ENCODE results near the gene NSG1. TPM values are rescaled to one million over a fixed set of nuclear protein-coding genes. Genes with fewer than 3 reads are reported as not detected.
"Not testable (repeated sequence)": the region's sequence is repeated elsewhere in the genome, so short reads cannot be mapped to it uniquely, and the experiment has no call there.

Gene NSG1
- total RNA-seq, 4 donors from 2014 or later = 0.44 to 6.5 (median 3.6) TPM

GRCh38 chr4:4343038-4343437 lies 43.9 kb upstream of the NSG1 start:
- no peak for DNase-seq (ENCODE audit: low spot score in 2 of 2)
- H3K27ac ChIP-seq = no peak overlapping the region
- no peaks in the 10 kb centered on the region for H3K4me1 ChIP-seq
- TF ChIP-seq CTCF (IDR thresholded peaks at IDR 0.05) (no peak), EP300 (IDR thresholded peaks at IDR 0.05) (no peak), POLR2A (IDR thresholded peaks at IDR 0.05) (no peak)
- WGBS, 2 donors = 57 to 61% methylated on average over 5 of the region's 5 CpGs
- H3K9me3 ChIP-seq = no peaks in the 10 kb centered on the region
- H3K36me3 ChIP-seq = no peaks in the 10 kb centered on the region
- no peaks in the 10 kb centered on the region for H3K27me3 ChIP-seq
- H3K4me3 ChIP-seq = no peak overlapping the region

DNA sequence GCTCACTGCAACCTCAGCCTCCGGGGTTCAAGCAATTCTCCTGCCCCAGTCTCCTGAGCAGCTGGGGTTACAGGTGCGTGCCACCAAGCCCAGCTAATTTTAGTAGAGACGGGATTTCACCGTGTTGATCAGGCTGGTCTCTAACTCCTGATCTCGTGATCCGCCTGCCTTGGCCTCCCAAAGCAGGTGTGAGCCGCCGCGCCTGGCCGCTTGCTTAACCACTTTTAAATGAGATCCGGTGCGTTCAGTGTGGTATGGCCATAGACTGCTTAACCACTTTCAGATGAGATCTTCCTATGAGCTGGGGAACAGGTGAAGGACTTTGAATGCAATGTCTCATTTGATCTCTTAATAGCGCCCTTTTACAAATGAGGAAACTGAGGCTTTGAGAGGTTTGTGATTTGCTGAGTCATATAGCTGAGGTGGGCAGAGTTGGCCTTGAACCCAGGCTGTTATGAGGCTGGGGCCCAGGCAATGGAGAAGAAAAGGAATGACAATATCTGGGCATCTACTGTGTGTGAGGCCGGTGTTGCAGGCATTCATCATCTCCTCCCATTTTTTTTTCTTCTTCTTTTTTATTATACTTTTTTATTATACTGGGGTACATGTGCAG lies 41.9 kb upstream of the NSG1 start:
- H3K36me3 ChIP-seq = no peaks in the 10 kb centered on the region
- WGBS, 2 donors = 89% methylated on average over 14 of the region's 14 CpGs
- H3K27me3 ChIP-seq = no peaks in the 10 kb centered on the region
- H3K4me3 ChIP-seq = no peak overlapping the region
- no peak overlapping the region for H3K27ac ChIP-seq
- TF ChIP-seq CTCF (IDR thresholded peaks at IDR 0.05) (no peak), POLR2A (IDR thresholded peaks at IDR 0.05) (no peak), EP300 (IDR thresholded peaks at IDR 0.05) (no peak)
- H3K4me1 ChIP-seq = no peaks in the 10 kb centered on the region
- no peaks in the 10 kb centered on the region for H3K9me3 ChIP-seq
- no peak for DNase-seq (ENCODE audit: low spot score in 2 of 2)

DNA sequence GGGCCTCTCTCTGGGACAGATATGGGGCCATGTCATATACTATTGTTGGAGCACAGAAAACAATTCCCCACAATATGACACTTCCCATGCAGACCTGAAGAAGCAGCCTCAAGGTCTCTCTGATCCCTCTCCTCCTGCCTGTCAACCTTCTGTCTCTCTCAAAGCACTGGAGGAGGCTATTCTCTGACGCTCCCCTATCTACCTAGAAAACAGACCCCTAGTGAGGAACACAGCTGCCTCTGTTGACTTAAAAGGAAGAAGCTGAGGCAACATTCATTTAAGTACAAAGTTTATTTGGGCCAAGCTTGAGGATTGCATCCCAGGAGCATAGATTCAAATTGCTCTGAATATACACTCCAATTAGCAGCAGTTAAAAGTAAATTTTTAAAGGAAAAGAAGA lies 39.3 kb upstream of the NSG1 start:
- Histone ChIP-seq H3K36me3 (no peaks in the 10 kb centered on the region), H3K9me3 (no peaks in the 10 kb centered on the region), H3K27me3 (no peaks in the 10 kb centered on the region), H3K4me1 (no peaks in the 10 kb centered on the region), H3K4me3 (no peak overlapping the region), H3K27ac (no peak overlapping the region)
- WGBS, 2 donors = 5 to 27% methylated on average over 1 of the region's 1 CpG
- TF ChIP-seq CTCF (IDR thresholded peaks at IDR 0.05) (no peak), POLR2A (IDR thresholded peaks at IDR 0.05) (no peak), EP300 (IDR thresholded peaks at IDR 0.05) (no peak)
- no peak for DNase-seq (ENCODE audit: low spot score in 2 of 2)

- not testable (repeated sequence) for DNase-seq (ENCODE audit: low spot score in 2 of 2)
Observed at GRCh38 chr4:4348585-4348984, 38.3 kb upstream of the NSG1 start.

GRCh38 chr4:4349867-4350266 lies 37.0 kb upstream of the NSG1 start:
- H3K9me3 ChIP-seq = no peaks in the 10 kb centered on the region
- WGBS, 2 donors = 85 to 97% methylated on average over 3 of the region's 3 CpGs
- TF ChIP-seq POLR2A (IDR thresholded peaks at IDR 0.05) (no peak), EP300 (IDR thresholded peaks at IDR 0.05) (no peak), CTCF (IDR thresholded peaks at IDR 0.05) (no peak)
- H3K27me3 ChIP-seq = no peaks in the 10 kb centered on the region
- H3K27ac ChIP-seq = no peak overlapping the region
- no peak for DNase-seq (ENCODE audit: low spot score in 2 of 2)
- H3K36me3 ChIP-seq = no peaks in the 10 kb centered on the region
- no peak overlapping the region for H3K4me3 ChIP-seq
- H3K4me1 ChIP-seq = no peaks in the 10 kb centered on the region

More at GRCh38 chr4:4348585-4348984, 38.3 kb upstream of the NSG1 start:
- not testable (repeated sequence) for H3K4me1 ChIP-seq, H3K36me3 ChIP-seq, H3K4me3 ChIP-seq, H3K9me3 ChIP-seq, H3K27ac ChIP-seq, H3K27me3 ChIP-seq
- WGBS, 2 donors = 72 to 76% methylated on average over 9 of the region's 9 CpGs

DNA sequence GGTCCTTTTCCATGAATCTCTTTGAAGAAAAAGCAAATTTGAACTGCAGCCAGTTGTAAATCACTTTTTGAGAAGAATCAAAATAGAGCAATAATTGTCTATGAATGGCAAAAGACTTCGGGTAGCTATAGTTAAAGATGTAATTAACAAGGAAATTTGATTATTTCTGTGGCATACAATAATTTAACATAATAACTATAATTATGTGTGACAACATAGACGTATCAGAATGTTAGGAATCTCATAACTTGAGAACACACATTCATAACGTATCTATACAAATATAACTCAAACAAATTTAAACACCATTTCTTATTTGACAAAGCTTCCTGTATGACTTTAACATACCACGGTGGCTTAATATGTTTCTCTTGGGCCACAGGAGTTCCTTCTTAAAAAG lies 36.0 kb upstream of the NSG1 start:
- 53 to 57% methylated on average over 4 of the region's 4 CpGs for WGBS, 2 donors
- no peaks in the 10 kb centered on the region for H3K9me3 ChIP-seq
- no peak overlapping the region for H3K4me3 ChIP-seq
- DNase-seq (ENCODE audit: low spot score in 2 of 2) = no peak
- H3K36me3 ChIP-seq = no peaks in the 10 kb centered on the region
- H3K4me1 ChIP-seq = no peaks in the 10 kb centered on the region
- TF ChIP-seq CTCF (IDR thresholded peaks at IDR 0.05) (no peak), EP300 (IDR thresholded peaks at IDR 0.05) (no peak), POLR2A (IDR thresholded peaks at IDR 0.05) (no peak)
- H3K27ac ChIP-seq = no peak overlapping the region
- no peaks in the 10 kb centered on the region for H3K27me3 ChIP-seq
